Fibroblast of peridontal ligament (primary cell): ENCODE measurements around the gene CFAP70.

ENCODE experiments used
- DNase-seq: peaks from one replicate; pipeline ENCODE4 v3.0.0-alpha.2; 2010; ENCODE audit errors: extremely low read depth

The CFAP70 gene

DNA sequence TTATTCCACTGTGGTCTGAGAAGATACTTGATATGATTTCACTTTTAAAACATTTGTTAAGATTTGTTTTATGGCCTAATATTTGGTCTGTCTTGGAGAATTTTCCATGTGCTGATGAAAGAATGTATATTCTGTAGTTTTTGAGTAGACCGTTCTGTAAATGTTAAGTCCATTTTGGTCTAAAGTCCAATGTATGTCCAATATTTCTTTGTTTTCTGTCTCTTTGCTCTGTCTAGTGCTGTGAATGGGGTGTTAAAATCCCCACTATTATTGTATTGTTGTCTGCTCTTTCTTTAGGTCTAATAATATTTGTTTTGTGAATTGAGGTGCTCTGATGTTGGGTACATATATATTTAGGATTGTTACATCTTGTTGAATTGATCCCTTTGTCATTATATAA, 142.9 kb downstream of the CFAP70 start:
- no peak for DNase-seq

DNA sequence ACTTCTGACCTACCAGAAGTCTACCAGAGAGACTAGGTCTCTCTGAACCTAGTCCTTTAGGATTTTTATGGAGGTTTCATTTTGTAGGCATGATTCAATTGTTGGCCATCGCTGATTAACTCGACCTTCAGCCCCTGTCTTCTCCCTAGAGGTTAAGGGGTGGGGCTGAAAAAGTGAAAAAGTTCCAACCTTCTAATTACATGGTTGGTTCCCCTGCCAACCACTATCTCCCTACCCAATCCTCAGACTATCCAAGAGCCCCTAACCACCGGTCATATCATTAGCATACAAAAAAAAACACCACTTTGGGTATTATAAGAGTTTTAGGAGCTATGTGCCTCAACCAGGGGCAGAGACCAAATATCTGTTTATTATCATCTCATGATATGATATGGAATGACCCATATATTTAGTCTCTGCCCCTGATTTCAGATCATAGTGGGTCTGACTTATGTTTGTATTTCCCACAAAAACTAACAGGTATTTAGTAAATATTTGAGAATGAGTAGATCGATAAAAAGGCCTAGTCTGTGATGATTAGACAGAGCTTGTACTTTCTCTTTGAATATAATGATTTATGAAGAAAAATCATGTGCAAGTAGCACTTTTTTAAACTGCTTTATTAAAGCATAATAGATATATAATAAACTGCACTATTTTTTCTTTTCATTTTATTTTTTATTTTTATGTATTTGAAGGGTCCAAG, 147.4 kb downstream of the CFAP70 start:
- DNase-seq: no peak

DNA sequence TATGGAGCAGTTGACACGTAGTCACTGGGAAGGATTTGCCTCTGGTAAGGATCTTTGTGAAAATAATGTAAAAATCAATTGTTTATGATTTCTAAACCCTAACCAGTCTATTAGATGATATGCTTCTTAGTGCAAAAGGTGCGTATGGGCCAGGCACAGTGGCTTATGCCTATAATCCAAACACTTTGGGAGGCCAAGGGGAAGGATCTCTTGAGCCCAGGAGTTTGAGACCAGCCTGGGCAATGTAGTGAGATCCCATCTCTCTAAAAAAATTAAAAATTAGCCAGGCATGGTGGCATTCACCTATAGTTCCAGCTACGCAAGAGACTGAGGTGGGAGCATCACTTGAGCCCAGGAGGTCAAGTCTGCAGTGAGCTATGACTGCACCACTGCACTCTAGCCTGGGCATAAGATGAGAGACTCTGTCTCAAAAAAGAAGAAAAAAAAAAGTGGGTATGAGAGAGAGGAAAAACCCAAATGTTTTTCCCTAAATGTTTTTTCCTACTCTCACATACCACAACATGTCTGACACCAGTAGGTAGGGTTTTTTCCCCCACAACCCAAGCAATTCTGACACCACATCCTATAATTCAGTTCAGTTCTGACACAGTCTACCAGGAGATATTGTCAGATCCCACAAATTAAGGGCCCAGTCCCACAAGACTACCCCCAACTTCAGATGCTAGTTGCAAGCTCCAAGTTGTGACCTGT, 148.1 kb downstream of the CFAP70 start:
- no peak for DNase-seq

GRCh38 chr10:73209705-73210104, 149.0 kb downstream of the CFAP70 start:
- peak; percentile 54 for DNase-seq

DNA sequence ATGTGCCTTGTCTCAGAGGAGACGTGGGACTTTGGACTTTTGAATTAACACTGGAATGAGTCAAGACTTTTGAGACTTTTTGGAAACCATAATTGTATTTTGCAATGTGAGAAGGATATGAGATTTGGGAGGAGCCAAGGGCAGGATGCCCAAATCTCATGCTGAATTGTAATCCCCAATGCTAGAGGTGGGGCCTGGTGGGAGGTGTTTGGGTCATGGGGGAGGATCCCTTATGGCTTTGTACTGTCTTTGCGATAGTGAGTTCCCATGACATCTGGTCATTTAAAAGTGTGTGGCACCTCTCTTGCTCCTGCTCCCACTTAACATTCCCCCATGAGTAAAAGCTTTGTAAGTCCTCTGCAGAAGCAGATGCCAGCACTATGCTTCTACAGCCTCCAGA, 150.8 kb downstream of the CFAP70 start:
- DNase-seq: no peak

GRCh38 chr10:73206385-73206784, 152.3 kb downstream of the CFAP70 start:
- no peak for DNase-seq

GRCh38 chr10:73205890-73206289, 152.8 kb downstream of the CFAP70 start:
- DNase-seq: no peak

DNA sequence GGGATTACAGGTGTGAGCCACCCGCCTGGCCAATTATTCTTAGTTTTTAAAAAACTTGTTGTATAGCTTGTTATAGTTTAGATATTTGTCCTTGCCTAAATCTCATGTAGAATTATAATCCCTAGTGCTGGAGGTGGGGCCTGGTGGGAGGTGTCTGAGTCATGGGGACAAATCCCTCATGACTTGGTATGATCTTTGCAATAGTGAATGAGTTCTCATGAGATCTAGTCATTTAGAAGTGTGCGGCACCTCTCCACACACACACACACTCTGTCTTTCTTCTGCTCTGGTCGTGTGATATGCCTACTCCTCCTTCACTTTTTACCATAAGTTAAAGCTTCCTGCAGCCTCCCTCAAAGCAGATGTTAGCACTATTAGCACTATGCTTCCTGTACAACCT, 153.6 kb downstream of the CFAP70 start:
- no peak for DNase-seq
